Measurements from ENCODE around the gene HDAC2. TPM values are rescaled to one million over a fixed set of nuclear protein-coding genes. Genes with fewer than 3 reads are reported as not detected.

Gene HDAC2
- polyA plus RNA-seq, 3 donors, result 29.6 to 67.7 (median 54.6) TPM

DNA sequence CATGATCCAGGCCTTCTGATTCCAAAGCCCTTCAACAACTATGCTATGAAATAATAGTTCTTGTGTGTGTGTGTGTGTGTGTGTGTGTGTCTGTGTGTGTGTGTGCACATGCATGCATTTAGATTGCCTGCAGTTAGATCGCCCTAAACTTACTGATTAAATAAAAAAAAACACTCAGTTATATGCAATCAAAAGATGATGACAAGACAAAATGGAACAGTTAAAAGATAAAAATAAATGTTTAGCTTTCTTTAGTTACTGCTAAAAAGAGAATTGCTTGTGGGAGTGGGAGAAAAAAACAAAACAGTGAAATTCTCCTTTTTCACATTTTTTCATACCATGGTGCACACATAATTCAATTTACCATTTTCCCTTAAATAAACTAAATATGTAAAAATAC lies 84.4 kb downstream of the HDAC2 start:
- Histone ChIP-seq H3K4me1 (ENCODE audit: control insufficient read depth in 1 of 2, insufficient read depth in 2 of 2, low read length in 2 of 2) (peaks cover 0 to 4% of the 10 kb centered on the region in 2 donors), H3K9me3 (replicated peaks in 1 of 2; ENCODE audit: control insufficient read depth in 1 of 2, insufficient read depth in 1 of 2, low read length in 2 of 2) (peaks cover 0 to 4% of the 10 kb centered on the region in 2 donors), H3K27me3 (ENCODE audit: control insufficient read depth in 2 of 2, insufficient read depth in 2 of 2, low read length in 2 of 2) (no peaks in the 10 kb centered on the region), H3K4me2 (replicated peaks; ENCODE audit: extremely low read depth, low read length, poor library complexity, severe bottlenecking) (no peak overlapping the region), H3K36me3 (replicated peaks in 1 of 2; ENCODE audit: control insufficient read depth in 1 of 2, insufficient read depth in 2 of 2, low read length in 2 of 2) (no peaks in the 10 kb centered on the region), H3K27ac (ENCODE audit: low read depth in 1 of 2, low read length in 2 of 2) (no peak overlapping the region), H4K20me1 (ENCODE audit: insufficient read depth, low read length) (no peaks in the 10 kb centered on the region), H3K9ac (ENCODE audit: insufficient read depth, low read length, poor library complexity, severe bottlenecking) (no peak overlapping the region), H3K79me2 (ENCODE audit: insufficient read depth, low read length) (no peaks in the 10 kb centered on the region), H3K4me3 (replicated peaks in 1 of 3; ENCODE audit: low read depth in 2 of 3, low read length in 3 of 3) (no peak overlapping the region), H2AFZ (ENCODE audit: insufficient read depth, low read depth, low read length, poor library complexity, severe bottlenecking) (no peak overlapping the region)
- Mint-ChIP-seq H3K27me3 (ENCODE audit: low read depth in 3 of 3) (no peaks in the 10 kb centered on the region), H3K9me3 (peaks cover 0 to 8% (median 2%) of the 10 kb centered on the region in 7 donors), H3K27ac (no peak overlapping the region), H3K4me3 (no peak overlapping the region), H3K36me3 (no peaks in the 10 kb centered on the region), H3K4me1 (no peaks in the 10 kb centered on the region)
- TF ChIP-seq, protein P1, sequence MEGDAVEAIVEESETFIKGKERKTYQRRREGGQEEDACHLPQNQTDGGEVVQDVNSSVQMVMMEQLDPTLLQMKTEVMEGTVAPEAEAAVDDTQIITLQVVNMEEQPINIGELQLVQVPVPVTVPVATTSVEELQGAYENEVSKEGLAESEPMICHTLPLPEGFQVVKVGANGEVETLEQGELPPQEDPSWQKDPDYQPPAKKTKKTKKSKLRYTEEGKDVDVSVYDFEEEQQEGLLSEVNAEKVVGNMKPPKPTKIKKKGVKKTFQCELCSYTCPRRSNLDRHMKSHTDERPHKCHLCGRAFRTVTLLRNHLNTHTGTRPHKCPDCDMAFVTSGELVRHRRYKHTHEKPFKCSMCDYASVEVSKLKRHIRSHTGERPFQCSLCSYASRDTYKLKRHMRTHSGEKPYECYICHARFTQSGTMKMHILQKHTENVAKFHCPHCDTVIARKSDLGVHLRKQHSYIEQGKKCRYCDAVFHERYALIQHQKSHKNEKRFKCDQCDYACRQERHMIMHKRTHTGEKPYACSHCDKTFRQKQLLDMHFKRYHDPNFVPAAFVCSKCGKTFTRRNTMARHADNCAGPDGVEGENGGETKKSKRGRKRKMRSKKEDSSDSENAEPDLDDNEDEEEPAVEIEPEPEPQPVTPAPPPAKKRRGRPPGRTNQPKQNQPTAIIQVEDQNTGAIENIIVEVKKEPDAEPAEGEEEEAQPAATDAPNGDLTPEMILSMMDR (IDR thresholded peaks at IDR 0.05), result no peak
- WGBS (ENCODE audit: insufficient coverage), result no CpG with 5 or more reads among the region's 1 CpG
- intact Hi-C loops (cut with micrococcal nuclease), result no loop called here
- DNase-seq, result no peak

DNA sequence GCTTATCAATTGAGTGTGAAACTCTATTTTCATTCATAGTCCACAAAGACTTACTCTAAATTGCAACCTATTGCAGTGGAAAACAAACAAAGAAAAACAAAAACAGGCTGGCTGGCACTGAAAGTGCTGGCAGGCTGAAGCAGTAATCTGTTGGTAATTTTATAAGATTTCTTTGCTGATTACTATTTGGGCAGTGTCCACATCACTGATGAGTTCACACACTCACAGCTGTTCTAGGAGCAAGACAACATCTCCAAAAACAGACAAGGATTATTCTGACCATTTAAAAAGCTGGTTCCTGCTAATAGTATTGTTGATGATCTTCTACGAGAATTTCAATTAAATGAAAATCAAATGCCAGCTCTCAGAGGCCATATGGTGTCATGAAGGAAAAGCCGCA lies 86.9 kb downstream of the HDAC2 start:
- Histone ChIP-seq H3K27ac (ENCODE audit: low read depth in 1 of 2, low read length in 2 of 2) (no peak overlapping the region), H4K20me1 (ENCODE audit: insufficient read depth, low read length) (no peaks in the 10 kb centered on the region), H3K9ac (ENCODE audit: insufficient read depth, low read length, poor library complexity, severe bottlenecking) (no peak overlapping the region), H3K36me3 (replicated peaks in 1 of 2; ENCODE audit: control insufficient read depth in 1 of 2, insufficient read depth in 2 of 2, low read length in 2 of 2) (no peaks in the 10 kb centered on the region), H2AFZ (ENCODE audit: insufficient read depth, low read depth, low read length, poor library complexity, severe bottlenecking) (no peak overlapping the region), H3K4me3 (replicated peaks in 1 of 3; ENCODE audit: low read depth in 2 of 3, low read length in 3 of 3) (no peak overlapping the region), H3K4me2 (replicated peaks; ENCODE audit: extremely low read depth, low read length, poor library complexity, severe bottlenecking) (no peak overlapping the region), H3K27me3 (ENCODE audit: control insufficient read depth in 2 of 2, insufficient read depth in 2 of 2, low read length in 2 of 2) (no peaks in the 10 kb centered on the region), H3K9me3 (replicated peaks in 1 of 2; ENCODE audit: control insufficient read depth in 1 of 2, insufficient read depth in 1 of 2, low read length in 2 of 2) (no peaks in the 10 kb centered on the region), H3K79me2 (ENCODE audit: insufficient read depth, low read length) (no peaks in the 10 kb centered on the region), H3K4me1 (ENCODE audit: control insufficient read depth in 1 of 2, insufficient read depth in 2 of 2, low read length in 2 of 2) (peaks cover 8 to 15% of the 10 kb centered on the region in 2 donors)
- no peak overlapping the region for H3K27ac Mint-ChIP-seq
- no peak for DNase-seq
- no peaks in the 10 kb centered on the region for H3K36me3 Mint-ChIP-seq
- no peaks in the 10 kb centered on the region for H3K27me3 Mint-ChIP-seq (ENCODE audit: low read depth in 3 of 3)
- peaks cover 15% of the 10 kb centered on the region for H3K4me1 Mint-ChIP-seq
- TF ChIP-seq, protein P1 (IDR thresholded peaks at IDR 0.05), result no peak
- H3K4me3 Mint-ChIP-seq, result no peak overlapping the region
- WGBS (ENCODE audit: insufficient coverage), result 83% methylated on average over 2 of the region's 2 CpGs
- intact Hi-C loops (cut with micrococcal nuclease), result no loop called here
- H3K9me3 Mint-ChIP-seq, result no peaks in the 10 kb centered on the region

Other genes starting within 250 kb of the HDAC2 start
- gene MARCKS, start 113.8 kb downstream of the HDAC2 start, polyA plus RNA-seq, result 10 to 100 TPM; 12.1 to 22.9 (median 14.4) TPM